Central memory CD8-positive, alpha-beta T cell (primary cell): ENCODE measurements around the gene BMPER.

Experiments
- ATAC-seq: fragments of 150-1000 bp; cut with Tn5 transposase; replicated peaks from 2 replicates; pipeline ENCODE4 v1.10.0; 2022; ENCODE audit warnings: mild to moderate bottlenecking, moderate FRiP score, moderate number of reproducible peaks; ENCODE audit not compliant: poor library complexity, severe bottlenecking; ENCODE audit errors: extremely low read depth
- DNase-seq, 2 donors: peaks; one replicate each; pipeline ENCODE4 v3.0.0; 2021; ENCODE audit warnings: low spot score in 2 of 2
- H3K27ac Mint-ChIP-seq: one replicate; pipeline ENCODE4 v1.8.0; 2022; ENCODE audit warnings: low read depth, mild to moderate bottlenecking, moderate library complexity, mixed read lengths
- H3K27me3 Mint-ChIP-seq: one replicate; pipeline ENCODE4 v1.8.0; 2022; ENCODE audit warnings: mixed read lengths
- H3K36me3 Mint-ChIP-seq: one replicate; pipeline ENCODE4 v1.8.0; 2022; ENCODE audit warnings: mild to moderate bottlenecking, moderate library complexity, mixed read lengths; ENCODE audit not compliant: insufficient read depth
- H3K4me1 Mint-ChIP-seq: one replicate; pipeline ENCODE4 v1.8.0; 2022; ENCODE audit warnings: mixed read lengths
- H3K4me3 Mint-ChIP-seq: one replicate; pipeline ENCODE4 v1.8.0; 2022; ENCODE audit warnings: mild to moderate bottlenecking, moderate library complexity, mixed read lengths
- H3K9me3 Mint-ChIP-seq: one replicate; pipeline ENCODE4 v1.8.0; 2022; ENCODE audit warnings: mixed read lengths

BMPER gene

GRCh38 chr7:33998476-33998875 is 93.1 kb downstream of the BMPER start:
- Mint-ChIP-seq H3K9me3 (peaks cover 6% of the 10 kb centered on the region), H3K27me3 (no peaks in the 10 kb centered on the region), H3K36me3 (no peaks in the 10 kb centered on the region), H3K4me1 (peaks cover 11% of the 10 kb centered on the region), H3K4me3 (no peak overlapping the region), H3K27ac (no peak overlapping the region)
- ATAC-seq (no peak), DNase-seq (no peak)

- Mint-ChIP-seq H3K4me1 (no peaks in the 10 kb centered on the region), H3K9me3 (no peaks in the 10 kb centered on the region), H3K27ac (no peak overlapping the region), H3K27me3 (peaks cover 8% of the 10 kb centered on the region), H3K4me3 (no peak overlapping the region), H3K36me3 (no peaks in the 10 kb centered on the region)
- DNase-seq (no peak), ATAC-seq (no peak)
Measured at GRCh38 chr7:34011017-34011695, 105.8 kb downstream of the BMPER start.

GRCh38 chr7:34011696-34012095 is 106.4 kb downstream of the BMPER start:
- no peaks in the 10 kb centered on the region for H3K4me1 Mint-ChIP-seq
- no peak overlapping the region for H3K27ac Mint-ChIP-seq
- DNase-seq, result no peak
- no peaks in the 10 kb centered on the region for H3K9me3 Mint-ChIP-seq
- no peaks in the 10 kb centered on the region for H3K36me3 Mint-ChIP-seq
- ATAC-seq, result no peak
- H3K4me3 Mint-ChIP-seq, result no peak overlapping the region
- H3K27me3 Mint-ChIP-seq, result peaks cover 8% of the 10 kb centered on the region

GRCh38 chr7:34013421-34013820 is 108.1 kb downstream of the BMPER start:
- Mint-ChIP-seq H3K27ac (no peak overlapping the region), H3K4me3 (no peak overlapping the region), H3K9me3 (no peaks in the 10 kb centered on the region), H3K27me3 (peaks cover 8% of the 10 kb centered on the region), H3K36me3 (no peaks in the 10 kb centered on the region), H3K4me1 (no peaks in the 10 kb centered on the region)
- ATAC-seq, result no peak
- no peak for DNase-seq

- Mint-ChIP-seq H3K27ac (no peak overlapping the region), H3K27me3 (peaks cover 17% of the 10 kb centered on the region), H3K4me1 (no peaks in the 10 kb centered on the region), H3K9me3 (no peaks in the 10 kb centered on the region), H3K36me3 (no peaks in the 10 kb centered on the region), H3K4me3 (no peak overlapping the region)
- no peak for DNase-seq
- no peak for ATAC-seq
Measured at GRCh38 chr7:34015651-34016050, 110.3 kb downstream of the BMPER start.

GRCh38 chr7:34016876-34017275 is 111.5 kb downstream of the BMPER start:
- no peaks in the 10 kb centered on the region for H3K4me1 Mint-ChIP-seq
- peaks cover 17% of the 10 kb centered on the region for H3K27me3 Mint-ChIP-seq
- H3K27ac Mint-ChIP-seq, result no peak overlapping the region
- ATAC-seq (no peak), DNase-seq (no peak)
- no peak overlapping the region for H3K4me3 Mint-ChIP-seq
- no peaks in the 10 kb centered on the region for H3K36me3 Mint-ChIP-seq
- no peaks in the 10 kb centered on the region for H3K9me3 Mint-ChIP-seq

GRCh38 chr7:34019301-34019790 is 114.0 kb downstream of the BMPER start:
- no peak for DNase-seq
- peaks cover 17% of the 10 kb centered on the region for H3K27me3 Mint-ChIP-seq
- H3K27ac Mint-ChIP-seq, result no peak overlapping the region
- H3K4me1 Mint-ChIP-seq, result no peaks in the 10 kb centered on the region
- ATAC-seq, result no peak
- H3K9me3 Mint-ChIP-seq, result no peaks in the 10 kb centered on the region
- no peaks in the 10 kb centered on the region for H3K36me3 Mint-ChIP-seq
- no peak overlapping the region for H3K4me3 Mint-ChIP-seq

- Mint-ChIP-seq H3K27ac (no peak overlapping the region), H3K4me1 (no peaks in the 10 kb centered on the region), H3K9me3 (no peaks in the 10 kb centered on the region), H3K27me3 (peaks cover 34% of the 10 kb centered on the region), H3K4me3 (no peak overlapping the region), H3K36me3 (peaks cover 2% of the 10 kb centered on the region)
- ATAC-seq (no peak), DNase-seq (no peak)
Measured at GRCh38 chr7:34022626-34023025, 117.3 kb downstream of the BMPER start.

- Mint-ChIP-seq H3K36me3 (peaks cover 2% of the 10 kb centered on the region), H3K4me3 (no peak overlapping the region), H3K4me1 (no peaks in the 10 kb centered on the region), H3K9me3 (no peaks in the 10 kb centered on the region), H3K27me3 (peaks cover 17% of the 10 kb centered on the region), H3K27ac (no peak overlapping the region)
- ATAC-seq (no peak), DNase-seq (no peak)
Measured at GRCh38 chr7:34025600-34025999, 120.3 kb downstream of the BMPER start.

GRCh38 chr7:34026481-34027190 is 121.3 kb downstream of the BMPER start:
- Mint-ChIP-seq H3K36me3 (peaks cover 2% of the 10 kb centered on the region), H3K4me1 (no peaks in the 10 kb centered on the region), H3K4me3 (no peak overlapping the region), H3K27me3 (peaks cover 17% of the 10 kb centered on the region), H3K27ac (no peak overlapping the region), H3K9me3 (no peaks in the 10 kb centered on the region)
- ATAC-seq (no peak), DNase-seq (no peak)

- Mint-ChIP-seq H3K27me3 (peaks cover 5% of the 10 kb centered on the region), H3K27ac (no peak overlapping the region), H3K9me3 (peaks cover 4% of the 10 kb centered on the region), H3K4me3 (no peak overlapping the region), H3K36me3 (no peaks in the 10 kb centered on the region), H3K4me1 (no peaks in the 10 kb centered on the region)
- ATAC-seq (no peak), DNase-seq (no peak)
Measured at GRCh38 chr7:34031156-34031555, 125.8 kb downstream of the BMPER start.

GRCh38 chr7:34034728-34035127 is 129.4 kb downstream of the BMPER start:
- Mint-ChIP-seq H3K36me3 (no peaks in the 10 kb centered on the region), H3K4me1 (no peaks in the 10 kb centered on the region), H3K4me3 (no peak overlapping the region), H3K27ac (no peak overlapping the region), H3K9me3 (peaks cover 4% of the 10 kb centered on the region), H3K27me3 (no peaks in the 10 kb centered on the region)
- no peak for ATAC-seq
- no peak for DNase-seq
